H1 (cell line): Measurements from ENCODE around the gene SCOC. TPM values are rescaled to one million over a fixed set of nuclear protein-coding genes. Genes with fewer than 3 reads are reported as not detected.

Source experiments
- CHD2 ChIP-seq: IDR thresholded peaks from 2 replicates; pipeline ENCODE4 v1.6.1; 2012; ENCODE audit warnings: low read length, improper control_type of control experiment
- SUZ12 ChIP-seq: fragments of 200-600 bp; sonication (generic); IDR thresholded peaks from 2 replicates; pipeline ENCODE4 v1.6.1; 2012; ENCODE audit warnings: mild to moderate bottlenecking, inconsistent platforms, low read length, moderate library complexity, mixed read lengths
- TAF7 ChIP-seq: optimal IDR thresholded peaks from 2 replicates; pipeline ENCODE3; 2011; ENCODE audit warnings: low read depth, mild to moderate bottlenecking, inconsistent platforms, low read length, moderate library complexity, borderline replicate concordance
- polyA plus RNA-seq, 7 experiments: library from polyadenylated mRNA; depleted of rRNA in 3 of 7; stranded (reverse) in 5 of 7; unstranded in 2 of 7; fragments of >200 nt in 5 of 7; fragments of 200-250 nt in 2 of 7; gene quantifications; 1 replicate in 5 of 7; 2 replicates in 1 of 7; 4 replicates in 1 of 7; pipeline versions ENCODE4 v1.2.1 to v1.2.3, GENCODE V29; 2011 to 2013; ENCODE audit warnings: missing spikeins in 2 of 7, mixed read lengths in 2 of 7
- total RNA-seq: library from RNA; stranded (reverse); fragmentation: NEBNext Ultra II Directional; extraction: Animal tissue kit (Norgen Biotek cat#: 25700); gene quantifications from 2 replicates; pipeline ENCODE4 v1.2.1, GENCODE V29; 2021

SCOC gene
- total and polyA plus RNA-seq, 2 of the 8 experiments (the other 6 are each of a cell fraction or from before 2014, with no cell fraction given), result 12.1 to 33.4 TPM

DNA sequence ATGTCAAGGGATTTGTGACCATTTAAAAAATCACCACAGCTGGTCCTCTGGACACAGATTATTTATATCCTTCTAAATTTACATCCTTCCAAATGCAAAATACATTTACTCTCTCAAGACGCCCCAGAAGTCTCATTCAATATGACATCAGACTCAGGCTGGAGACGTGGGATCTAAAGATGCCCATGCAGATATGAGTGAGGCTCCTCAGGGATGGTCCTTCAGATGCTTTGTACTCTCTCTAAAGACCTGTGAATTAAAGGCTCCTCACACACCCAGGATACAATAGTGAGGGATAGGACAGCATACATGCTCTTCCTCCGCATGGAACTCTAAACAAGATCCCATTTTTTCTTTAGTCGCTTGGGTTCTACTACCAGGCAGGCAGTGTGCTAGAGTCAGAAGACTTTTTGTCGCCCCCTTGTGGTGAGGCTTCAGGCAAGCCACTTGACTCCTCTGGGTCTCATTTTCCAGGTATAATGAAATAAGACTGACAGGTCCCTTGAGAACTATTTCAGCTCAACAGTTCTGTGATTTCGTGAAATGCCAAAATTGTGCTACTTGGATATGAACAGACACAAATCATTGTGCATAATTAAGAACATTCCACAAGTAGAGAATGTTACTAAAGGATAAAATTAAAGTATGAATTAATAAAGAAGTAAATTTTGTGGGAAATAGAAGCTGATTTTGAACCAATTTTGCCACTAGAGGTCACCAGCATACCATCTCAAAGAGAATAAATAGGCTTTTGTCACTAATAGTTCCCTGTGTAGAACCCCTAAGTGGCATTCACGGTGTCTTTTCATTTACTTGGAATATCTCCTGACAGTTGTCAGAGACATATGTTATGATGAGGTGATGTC lies 13.7 kb upstream of the SCOC start (continued):
- TF ChIP-seq SUZ12 (no peak), CHD2 (no peak), TAF7 (no peak)
- TF ChIP-seq, all 59 proteins: peak for 3
